Measurements from ENCODE around the gene RGS3.

Gene RGS3

GRCh38 chr9:113564498-113565237 lies 101.1 kb downstream of the RGS3 start:
- no peak for TF ChIP-seq CTCF (conservative IDR thresholded peaks at IDR 0.05; ENCODE audit: control insufficient read depth, insufficient read depth, low read depth, low read length)
- DNase-seq (ENCODE audit: low read depth) = peak; percentile 46
- H3K4me3 ChIP-seq (ENCODE audit: control insufficient read depth, low read depth, low read length) = peak overlapping the region; percentile 54

GRCh38 chr9:113566016-113566711 lies 102.6 kb downstream of the RGS3 start:
- peak overlapping the region; percentile 54 for H3K4me3 ChIP-seq (ENCODE audit: control insufficient read depth, low read depth, low read length)
- DNase-seq (ENCODE audit: low read depth) = no peak
- no peak for TF ChIP-seq CTCF (conservative IDR thresholded peaks at IDR 0.05; ENCODE audit: control insufficient read depth, insufficient read depth, low read depth, low read length)

GRCh38 chr9:113566712-113567071 lies 103.2 kb downstream of the RGS3 start:
- TF ChIP-seq CTCF (conservative IDR thresholded peaks at IDR 0.05; ENCODE audit: control insufficient read depth, insufficient read depth, low read depth, low read length) = no peak
- DNase-seq (ENCODE audit: low read depth) = no peak

GRCh38 chr9:113567361-113568080 lies 104.0 kb downstream of the RGS3 start:
- no peak for TF ChIP-seq CTCF (conservative IDR thresholded peaks at IDR 0.05; ENCODE audit: control insufficient read depth, insufficient read depth, low read depth, low read length)
- no peak for DNase-seq (ENCODE audit: low read depth)
- H3K4me3 ChIP-seq (ENCODE audit: control insufficient read depth, low read depth, low read length) = no peak overlapping the region

More at GRCh38 chr9:113566712-113567071, 103.2 kb downstream of the RGS3 start:
- no peak overlapping the region for H3K4me3 ChIP-seq (ENCODE audit: control insufficient read depth, low read depth, low read length)

- no peak for TF ChIP-seq CTCF (conservative IDR thresholded peaks at IDR 0.05; ENCODE audit: control insufficient read depth, insufficient read depth, low read depth, low read length)
- no peak for DNase-seq (ENCODE audit: low read depth)
- no peak overlapping the region for H3K4me3 ChIP-seq (ENCODE audit: control insufficient read depth, low read depth, low read length)
These were observed 104.5 kb downstream of the RGS3 start for GRCh38 chr9:113568081-113568435.

- H3K4me3 ChIP-seq (ENCODE audit: control insufficient read depth, low read depth, low read length) = no peak overlapping the region
- no peak for TF ChIP-seq CTCF (conservative IDR thresholded peaks at IDR 0.05; ENCODE audit: control insufficient read depth, insufficient read depth, low read depth, low read length)
- no peak for DNase-seq (ENCODE audit: low read depth)
These were observed 105.2 kb downstream of the RGS3 start for GRCh38 chr9:113568571-113569321.
